Stimulated activated memory B cell treated with anti-CD40 and anti-IgM and Interleukin-4, amounts not matched to agents 10 μg/mL and 1 μg/mL and 100 μg/mL, for 72 hours (primary cell): ENCODE results near the gene ARID1A.
A peak's percentile ranks its signal among the peaks of the same experiment; 100 is the strongest.
"Not testable (repeated sequence)": the region's sequence is repeated elsewhere in the genome, so short reads cannot be mapped to it uniquely, and the experiment has no call there.

Source experiments
- ATAC-seq: fragments of 150-1000 bp; cut with Tn5 transposase; 2 replicates; pipeline ENCODE4 v1.10.0; 2021
- H3K27ac Mint-ChIP-seq: one replicate; pipeline ENCODE4 v1.8.0; 2022; ENCODE audit warnings: mild to moderate bottlenecking, mixed read lengths
- H3K27me3 Mint-ChIP-seq: one replicate; pipeline ENCODE4 v1.8.0; 2022; ENCODE audit warnings: mixed read lengths
- H3K36me3 Mint-ChIP-seq: one replicate; pipeline ENCODE4 v1.8.0; 2022; ENCODE audit warnings: mixed read lengths
- H3K4me1 Mint-ChIP-seq: one replicate; pipeline ENCODE4 v1.8.0; 2022; ENCODE audit warnings: mixed read lengths
- H3K4me3 Mint-ChIP-seq: one replicate; pipeline ENCODE4 v1.8.0; 2022; ENCODE audit warnings: mild to moderate bottlenecking, moderate library complexity, mixed read lengths
- H3K9me3 Mint-ChIP-seq: one replicate; pipeline ENCODE4 v1.8.0; 2022; ENCODE audit warnings: mixed read lengths

Gene ARID1A

DNA sequence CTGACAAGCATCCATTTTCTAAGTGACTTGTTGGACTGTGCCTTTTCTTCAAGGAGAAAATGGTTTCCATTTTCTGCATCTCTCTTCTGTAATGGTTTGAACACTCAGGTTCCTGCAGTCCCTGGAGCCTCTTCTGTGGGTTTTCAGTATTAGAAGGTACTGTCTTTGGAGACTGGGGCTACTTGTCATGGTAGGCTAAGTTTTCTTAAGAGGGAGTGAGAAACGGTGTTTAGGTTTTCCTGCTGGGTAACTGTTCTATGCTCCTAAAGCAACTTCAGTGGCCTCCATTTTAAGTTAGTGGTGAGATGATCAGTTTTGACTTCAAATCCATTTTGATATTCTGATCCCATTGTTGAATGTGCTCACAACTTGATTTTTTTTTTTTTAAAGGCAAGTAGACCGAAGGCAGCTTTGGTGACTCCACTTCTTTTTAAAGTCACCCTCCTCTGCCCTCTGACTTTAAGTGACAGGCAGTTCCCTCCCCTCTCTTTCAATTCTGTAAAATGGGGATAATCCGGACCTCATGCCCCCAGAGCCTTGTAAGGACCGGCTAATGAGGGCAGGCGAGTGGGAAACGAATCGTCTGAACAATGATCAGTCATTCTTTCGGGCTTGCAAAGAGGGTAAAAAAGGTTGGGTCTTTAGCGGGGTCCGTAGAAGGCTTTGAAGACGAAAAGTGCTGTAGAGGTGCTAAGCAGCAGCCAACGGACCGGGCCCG lies 1.0 kb upstream of the ARID1A start:
- no peaks in the 10 kb centered on the region for H3K36me3 Mint-ChIP-seq
- peak overlapping the region; percentile 91 for H3K4me3 Mint-ChIP-seq
- no peaks in the 10 kb centered on the region for H3K27me3 Mint-ChIP-seq
- peaks cover 33% of the 10 kb centered on the region for H3K4me1 Mint-ChIP-seq
- H3K27ac Mint-ChIP-seq = peak overlapping the region; percentile 93
- H3K9me3 Mint-ChIP-seq = no peaks in the 10 kb centered on the region
- no peak for ATAC-seq

DNA sequence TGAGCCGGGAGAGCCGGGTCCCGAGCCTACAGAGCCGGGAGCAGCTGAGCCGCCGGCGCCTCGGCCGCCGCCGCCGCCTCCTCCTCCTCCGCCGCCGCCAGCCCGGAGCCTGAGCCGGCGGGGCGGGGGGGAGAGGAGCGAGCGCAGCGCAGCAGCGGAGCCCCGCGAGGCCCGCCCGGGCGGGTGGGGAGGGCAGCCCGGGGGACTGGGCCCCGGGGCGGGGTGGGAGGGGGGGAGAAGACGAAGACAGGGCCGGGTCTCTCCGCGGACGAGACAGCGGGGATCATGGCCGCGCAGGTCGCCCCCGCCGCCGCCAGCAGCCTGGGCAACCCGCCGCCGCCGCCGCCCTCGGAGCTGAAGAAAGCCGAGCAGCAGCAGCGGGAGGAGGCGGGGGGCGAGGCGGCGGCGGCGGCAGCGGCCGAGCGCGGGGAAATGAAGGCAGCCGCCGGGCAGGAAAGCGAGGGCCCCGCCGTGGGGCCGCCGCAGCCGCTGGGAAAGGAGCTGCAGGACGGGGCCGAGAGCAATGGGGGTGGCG lies 371 bp downstream of the ARID1A start:
- H3K36me3 Mint-ChIP-seq = peaks cover 11% of the 10 kb centered on the region
- peak; percentile 37 for ATAC-seq
- peak overlapping the region; percentile 66 for H3K4me3 Mint-ChIP-seq
- H3K27me3 Mint-ChIP-seq = no peaks in the 10 kb centered on the region
- peaks cover 33% of the 10 kb centered on the region for H3K4me1 Mint-ChIP-seq
- H3K27ac Mint-ChIP-seq = no peak overlapping the region
- no peaks in the 10 kb centered on the region for H3K9me3 Mint-ChIP-seq

GRCh38 chr1:26696654-26697430 lies 1.0 kb downstream of the ARID1A start:
- no peaks in the 10 kb centered on the region for H3K9me3 Mint-ChIP-seq
- ATAC-seq = peak; percentile 3
- H3K27me3 Mint-ChIP-seq = no peaks in the 10 kb centered on the region
- peaks cover 11% of the 10 kb centered on the region for H3K36me3 Mint-ChIP-seq
- H3K4me3 Mint-ChIP-seq = no peak overlapping the region
- no peak overlapping the region for H3K27ac Mint-ChIP-seq
- H3K4me1 Mint-ChIP-seq = peaks cover 33% of the 10 kb centered on the region

GRCh38 chr1:26697431-26697977 lies 1.7 kb downstream of the ARID1A start:
- Mint-ChIP-seq H3K27me3 (no peaks in the 10 kb centered on the region), H3K36me3 (peaks cover 11% of the 10 kb centered on the region), H3K27ac (no peak overlapping the region), H3K4me3 (no peak overlapping the region), H3K4me1 (peaks cover 28% of the 10 kb centered on the region), H3K9me3 (no peaks in the 10 kb centered on the region)
- no peak for ATAC-seq

DNA sequence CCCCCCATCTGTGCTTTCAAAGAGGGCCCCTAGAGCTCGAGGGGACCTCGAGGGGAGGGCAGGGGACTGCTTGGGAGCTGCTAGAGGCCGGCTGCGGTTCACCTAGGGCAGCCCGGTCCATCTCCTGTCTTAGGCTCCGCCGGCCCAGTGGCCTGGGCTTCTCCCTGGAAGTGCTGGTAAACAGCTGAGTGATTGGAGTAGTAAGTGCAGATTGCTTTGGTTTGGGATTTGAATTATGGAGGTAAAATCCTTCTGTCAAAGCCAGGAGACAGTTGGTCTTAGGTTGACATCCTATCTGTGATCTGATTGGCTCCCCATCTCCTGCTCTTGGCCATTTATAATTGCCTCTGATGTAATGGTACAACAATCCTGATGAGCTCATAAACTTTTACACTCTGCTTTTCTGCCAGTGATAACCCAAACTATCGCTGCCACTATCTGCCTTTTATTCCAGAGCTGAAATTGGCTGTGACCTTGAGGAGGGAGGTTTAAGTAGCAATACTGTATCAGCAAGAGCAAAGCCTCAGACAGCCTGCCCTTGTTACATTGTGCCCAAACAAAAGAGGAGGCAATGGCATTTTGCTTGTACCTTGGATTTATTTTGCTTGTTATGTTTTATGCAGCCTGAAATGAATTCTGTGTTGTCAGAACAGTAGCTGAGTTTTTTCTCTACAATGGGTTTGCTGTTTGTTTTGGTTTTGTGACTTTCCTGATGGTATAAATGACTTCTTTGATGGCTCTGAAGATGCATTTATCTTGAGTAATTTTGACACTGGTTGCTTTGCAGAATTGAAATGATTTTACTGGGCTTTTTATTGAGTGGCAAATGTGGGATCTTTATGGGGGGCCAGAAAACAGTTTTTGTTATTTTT lies 2.4 kb downstream of the ARID1A start:
- Mint-ChIP-seq H3K27me3 (no peaks in the 10 kb centered on the region), H3K36me3 (peaks cover 11% of the 10 kb centered on the region), H3K9me3 (no peaks in the 10 kb centered on the region), H3K4me3 (no peak overlapping the region), H3K27ac (no peak overlapping the region), H3K4me1 (peaks cover 21% of the 10 kb centered on the region)
- ATAC-seq = no peak

DNA sequence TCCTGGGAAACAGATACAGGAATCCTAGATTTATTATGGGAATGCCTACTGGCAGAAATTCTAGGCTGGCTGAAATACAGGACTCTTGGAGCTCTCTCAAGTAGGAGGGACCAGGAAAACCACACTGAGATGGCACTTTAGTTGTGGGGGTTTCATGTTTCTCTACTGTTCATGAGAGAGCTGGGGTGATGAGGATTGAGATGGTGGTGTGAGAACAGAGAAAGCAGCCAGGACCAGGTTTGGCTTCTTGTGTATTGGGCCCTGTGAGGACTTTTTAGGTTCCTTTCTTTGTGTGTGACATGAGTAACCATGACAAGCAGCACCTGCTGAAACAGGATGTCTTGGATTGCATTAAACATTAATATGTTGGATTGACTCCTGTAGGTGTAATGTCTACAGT lies 4.9 kb downstream of the ARID1A start:
- no peaks in the 10 kb centered on the region for H3K4me1 Mint-ChIP-seq
- H3K4me3 Mint-ChIP-seq = no peak overlapping the region
- no peak overlapping the region for H3K27ac Mint-ChIP-seq
- no peaks in the 10 kb centered on the region for H3K27me3 Mint-ChIP-seq
- ATAC-seq = no peak
- no peaks in the 10 kb centered on the region for H3K9me3 Mint-ChIP-seq
- peaks cover 21% of the 10 kb centered on the region for H3K36me3 Mint-ChIP-seq

- Mint-ChIP-seq H3K4me1 (no peaks in the 10 kb centered on the region), H3K9me3 (no peaks in the 10 kb centered on the region), H3K36me3 (peaks cover 27% of the 10 kb centered on the region), H3K4me3 (no peak overlapping the region), H3K27me3 (no peaks in the 10 kb centered on the region), H3K27ac (no peak overlapping the region)
- no peak for ATAC-seq
These were observed 5.6 kb downstream of the ARID1A start for GRCh38 chr1:26701266-26701994.

DNA sequence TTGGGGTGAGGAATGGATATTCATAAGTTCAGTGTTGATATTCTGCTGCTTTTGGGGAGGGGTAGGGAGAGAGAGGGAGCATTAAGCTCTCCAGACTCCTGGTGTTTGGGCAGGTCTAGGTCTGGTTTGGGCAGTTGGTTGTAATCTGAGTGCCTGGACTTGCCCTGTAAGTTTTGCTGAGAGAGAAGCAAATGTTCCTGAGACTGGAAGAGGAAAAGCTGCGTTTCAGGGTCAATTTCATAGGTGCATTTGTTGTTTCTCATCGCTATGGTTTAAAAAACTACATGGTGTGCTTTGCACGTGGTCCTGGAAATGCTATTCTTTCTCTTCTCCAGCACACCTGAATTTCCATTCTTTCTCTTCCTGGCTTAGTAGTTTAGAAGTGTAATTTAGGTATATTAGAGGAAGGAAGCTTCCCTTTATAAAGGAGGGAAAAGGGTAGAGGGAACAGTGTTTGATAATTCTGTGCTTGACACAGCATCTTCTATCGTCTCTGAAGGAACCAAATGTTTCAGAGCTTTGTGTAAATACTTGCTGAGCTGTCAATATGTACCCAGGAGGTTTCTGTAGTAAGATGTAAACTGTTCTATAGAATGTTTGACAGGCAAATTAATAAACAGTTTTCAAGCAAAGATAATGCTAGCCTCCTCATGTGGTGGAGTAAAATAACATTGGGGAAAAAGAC lies 6.3 kb downstream of the ARID1A start:
- no peak for ATAC-seq
- H3K27me3 Mint-ChIP-seq = no peaks in the 10 kb centered on the region
- H3K4me1 Mint-ChIP-seq = no peaks in the 10 kb centered on the region
- H3K36me3 Mint-ChIP-seq = peaks cover 27% of the 10 kb centered on the region
- H3K9me3 Mint-ChIP-seq = no peaks in the 10 kb centered on the region
- H3K4me3 Mint-ChIP-seq = no peak overlapping the region
- H3K27ac Mint-ChIP-seq = no peak overlapping the region

DNA sequence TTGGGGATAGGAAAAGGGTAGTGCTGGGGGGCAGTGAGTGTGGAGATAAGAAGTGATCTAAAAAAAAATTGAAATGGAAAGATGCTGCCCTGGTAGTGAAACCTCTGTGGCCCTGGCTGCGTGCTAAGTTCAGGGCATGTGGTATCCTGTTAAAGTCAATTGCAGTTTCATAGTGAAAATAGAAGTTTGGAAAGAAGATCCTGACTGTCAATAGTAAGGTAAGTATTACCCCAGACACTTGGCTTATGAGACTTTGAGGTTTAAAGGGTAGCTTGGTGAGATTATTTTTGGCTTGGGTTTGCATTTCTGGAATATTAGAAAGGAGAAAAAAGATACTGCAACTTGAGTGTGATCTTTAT lies 6.8 kb downstream of the ARID1A start:
- no peaks in the 10 kb centered on the region for H3K27me3 Mint-ChIP-seq
- no peak overlapping the region for H3K27ac Mint-ChIP-seq
- H3K9me3 Mint-ChIP-seq = no peaks in the 10 kb centered on the region
- no peaks in the 10 kb centered on the region for H3K4me1 Mint-ChIP-seq
- no peak overlapping the region for H3K4me3 Mint-ChIP-seq
- H3K36me3 Mint-ChIP-seq = peaks cover 27% of the 10 kb centered on the region
- ATAC-seq = peak; percentile 75

DNA sequence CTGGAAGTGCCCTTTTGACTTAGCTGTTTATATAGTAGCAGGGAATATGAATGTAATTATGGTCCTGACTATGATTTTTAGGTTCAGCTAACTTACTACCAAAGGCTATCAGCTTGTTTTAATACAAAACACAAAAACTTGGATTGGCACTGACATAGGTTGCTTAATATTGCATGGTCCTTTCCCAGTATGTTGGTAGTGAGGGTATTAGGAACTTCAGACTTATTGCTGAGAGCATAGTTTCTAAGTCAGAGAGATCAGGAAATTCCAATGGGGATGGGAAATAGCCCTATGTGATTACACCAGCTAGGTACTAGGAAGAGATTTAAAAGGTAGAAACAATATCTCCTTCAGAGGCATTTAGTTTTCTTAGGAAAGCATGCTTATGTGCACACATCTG lies 7.7 kb downstream of the ARID1A start:
- H3K36me3 Mint-ChIP-seq = peaks cover 27% of the 10 kb centered on the region
- H3K27me3 Mint-ChIP-seq = no peaks in the 10 kb centered on the region
- H3K4me1 Mint-ChIP-seq = peaks cover under 1% of the 10 kb centered on the region
- no peak for ATAC-seq
- no peak overlapping the region for H3K4me3 Mint-ChIP-seq
- no peaks in the 10 kb centered on the region for H3K9me3 Mint-ChIP-seq
- no peak overlapping the region for H3K27ac Mint-ChIP-seq

- no peaks in the 10 kb centered on the region for H3K27me3 Mint-ChIP-seq
- H3K27ac Mint-ChIP-seq = no peak overlapping the region
- no peaks in the 10 kb centered on the region for H3K9me3 Mint-ChIP-seq
- H3K4me1 Mint-ChIP-seq = peaks cover 11% of the 10 kb centered on the region
- H3K4me3 Mint-ChIP-seq = no peak overlapping the region
- H3K36me3 Mint-ChIP-seq = peaks cover 34% of the 10 kb centered on the region
- ATAC-seq = no peak
These were observed 8.8 kb downstream of the ARID1A start for GRCh38 chr1:26704629-26705028.

DNA sequence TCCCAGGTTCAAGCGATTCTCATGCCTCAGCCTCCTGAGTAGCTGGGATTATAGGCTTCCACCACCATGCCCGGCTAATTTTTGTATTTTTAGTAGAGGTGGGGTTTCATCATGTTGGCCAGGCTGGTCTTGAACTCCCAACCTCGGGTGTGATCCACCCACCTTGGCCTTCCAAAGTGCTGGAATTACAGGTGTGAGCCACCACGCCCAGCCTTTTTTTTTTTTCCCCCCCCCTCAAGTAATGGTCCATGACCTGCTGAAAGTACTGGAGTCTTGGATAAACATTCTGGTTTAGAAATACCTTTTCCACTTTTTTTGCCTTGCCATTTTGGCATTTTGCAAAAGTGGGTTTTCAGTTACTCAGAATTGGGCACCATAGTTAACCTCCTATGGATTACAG lies 9.4 kb downstream of the ARID1A start:
- H3K9me3 Mint-ChIP-seq, H3K27me3 Mint-ChIP-seq, ATAC-seq, H3K4me3 Mint-ChIP-seq: not testable (repeated sequence)
- Mint-ChIP-seq H3K36me3 (peaks cover 31% of the 10 kb centered on the region), H3K4me1 (peaks cover 11% of the 10 kb centered on the region), H3K27ac (peak overlapping the region; percentile 74)

- H3K27me3 Mint-ChIP-seq = no peaks in the 10 kb centered on the region
- H3K4me1 Mint-ChIP-seq = peaks cover 11% of the 10 kb centered on the region
- H3K9me3 Mint-ChIP-seq = no peaks in the 10 kb centered on the region
- ATAC-seq = no peak
- H3K27ac Mint-ChIP-seq = peak overlapping the region; percentile 74
- H3K36me3 Mint-ChIP-seq = peaks cover 25% of the 10 kb centered on the region
- peak overlapping the region; percentile 37 for H3K4me3 Mint-ChIP-seq
These were observed 10.0 kb downstream of the ARID1A start for GRCh38 chr1:26705788-26706311.

DNA sequence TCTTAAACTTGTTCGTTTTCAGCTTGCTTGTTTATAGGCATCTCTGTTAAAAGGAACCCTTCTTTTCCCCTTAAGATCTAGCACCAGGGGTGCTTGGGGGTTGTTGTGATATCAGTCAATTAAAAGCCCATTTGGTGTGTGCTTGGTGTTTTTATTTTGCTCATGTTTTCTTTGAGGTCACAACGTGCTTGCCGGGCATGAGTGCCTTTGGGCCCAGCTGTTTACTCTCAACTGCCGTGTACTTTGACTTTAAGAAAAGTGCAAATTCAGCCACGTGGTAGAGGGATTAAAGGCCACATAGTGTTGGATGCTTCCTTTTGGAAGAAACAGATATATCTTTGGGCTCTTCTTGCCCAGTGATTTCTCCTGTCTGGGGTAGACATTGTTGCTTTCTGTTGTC lies 10.5 kb downstream of the ARID1A start:
- H3K27me3 Mint-ChIP-seq = no peaks in the 10 kb centered on the region
- H3K27ac Mint-ChIP-seq = peak overlapping the region; percentile 74
- H3K9me3 Mint-ChIP-seq = no peaks in the 10 kb centered on the region
- H3K4me3 Mint-ChIP-seq = peak overlapping the region; percentile 37
- peaks cover 23% of the 10 kb centered on the region for H3K36me3 Mint-ChIP-seq
- H3K4me1 Mint-ChIP-seq = peaks cover 12% of the 10 kb centered on the region
- ATAC-seq = no peak
